Measurements from ENCODE around the gene TAF9.
"Not testable (repeated sequence)": the region's sequence is repeated elsewhere in the genome, so short reads cannot be mapped to it uniquely, and the experiment has no call there.

TAF9 gene

GRCh38 chr5:69335341-69335935, 33.9 kb downstream of the TAF9 start:
- no peak for DNase-seq (ENCODE audit: low read depth, low spot score)
- H3K9ac ChIP-seq (ENCODE audit: insufficient read length, low read depth), result no peak overlapping the region
- H3K4me1 ChIP-seq (ENCODE audit: insufficient read depth, insufficient read length), result no peaks in the 10 kb centered on the region
- H3K36me3 ChIP-seq (ENCODE audit: insufficient read depth, insufficient read length, low read length), result no peaks in the 10 kb centered on the region
- no peak for TF ChIP-seq YY1 (IDR thresholded peaks at IDR 0.05; ENCODE audit: insufficient read depth, insufficient read length)
- TF ChIP-seq SUZ12 (IDR thresholded peaks at IDR 0.05; ENCODE audit: extremely low read depth, insufficient read depth, insufficient read length), result no peak
- TF ChIP-seq ZNF274 (IDR thresholded peaks at IDR 0.05; ENCODE audit: low read depth, low read length), result no peak
- no peaks in the 10 kb centered on the region for H3K9me3 ChIP-seq (ENCODE audit: insufficient read depth, low read length)
- H3K4me3 ChIP-seq (ENCODE audit: insufficient read length, low read depth), result no peak overlapping the region
- no peaks in the 10 kb centered on the region for H3K27me3 ChIP-seq (ENCODE audit: insufficient read depth, insufficient read length)

- H3K4me1 ChIP-seq (ENCODE audit: insufficient read depth, insufficient read length), result no peaks in the 10 kb centered on the region
- DNase-seq (ENCODE audit: low read depth, low spot score), result peak; percentile 57
- no peaks in the 10 kb centered on the region for H3K9me3 ChIP-seq (ENCODE audit: insufficient read depth, low read length)
- no peak for TF ChIP-seq SUZ12 (IDR thresholded peaks at IDR 0.05; ENCODE audit: extremely low read depth, insufficient read depth, insufficient read length)
- H3K36me3 ChIP-seq (ENCODE audit: insufficient read depth, insufficient read length, low read length), result no peaks in the 10 kb centered on the region
- no peak overlapping the region for H3K9ac ChIP-seq (ENCODE audit: insufficient read length, low read depth)
- H3K27me3 ChIP-seq (ENCODE audit: insufficient read depth, insufficient read length), result no peaks in the 10 kb centered on the region
- no peak overlapping the region for H3K4me3 ChIP-seq (ENCODE audit: insufficient read length, low read depth)
Observed at GRCh38 chr5:69334793-69335268, 34.5 kb downstream of the TAF9 start.

GRCh38 chr5:69333668-69334315, 35.5 kb downstream of the TAF9 start:
- not testable (repeated sequence) for H3K4me3 ChIP-seq (ENCODE audit: insufficient read length, low read depth); H3K36me3 ChIP-seq (ENCODE audit: insufficient read depth, insufficient read length, low read length); H3K9ac ChIP-seq (ENCODE audit: insufficient read length, low read depth); DNase-seq (ENCODE audit: low read depth, low spot score); H3K27me3 ChIP-seq (ENCODE audit: insufficient read depth, insufficient read length); H3K9me3 ChIP-seq (ENCODE audit: insufficient read depth, low read length); H3K4me1 ChIP-seq (ENCODE audit: insufficient read depth, insufficient read length)

- Histone ChIP-seq H3K4me1 (ENCODE audit: insufficient read depth, insufficient read length) (no peaks in the 10 kb centered on the region), H3K36me3 (ENCODE audit: insufficient read depth, insufficient read length, low read length) (no peaks in the 10 kb centered on the region), H3K9ac (ENCODE audit: insufficient read length, low read depth) (no peak overlapping the region), H3K27me3 (ENCODE audit: insufficient read depth, insufficient read length) (no peaks in the 10 kb centered on the region), H3K4me3 (ENCODE audit: insufficient read length, low read depth) (no peak overlapping the region), H3K9me3 (ENCODE audit: insufficient read depth, low read length) (no peaks in the 10 kb centered on the region)
- no peak for TF ChIP-seq SUZ12 (IDR thresholded peaks at IDR 0.05; ENCODE audit: extremely low read depth, insufficient read depth, insufficient read length)
- no peak for TF ChIP-seq YY1 (IDR thresholded peaks at IDR 0.05; ENCODE audit: insufficient read depth, insufficient read length)
- TF ChIP-seq ZNF274 (IDR thresholded peaks at IDR 0.05; ENCODE audit: low read depth, low read length), result no peak
- no peak for DNase-seq (ENCODE audit: low read depth, low spot score)
Observed at GRCh38 chr5:69331528-69332445, 37.5 kb downstream of the TAF9 start.

- Histone ChIP-seq H3K9ac (ENCODE audit: insufficient read length, low read depth) (no peak overlapping the region), H3K9me3 (ENCODE audit: insufficient read depth, low read length) (no peaks in the 10 kb centered on the region), H3K4me3 (ENCODE audit: insufficient read length, low read depth) (no peak overlapping the region), H3K27me3 (ENCODE audit: insufficient read depth, insufficient read length) (no peaks in the 10 kb centered on the region), H3K36me3 (ENCODE audit: insufficient read depth, insufficient read length, low read length) (no peaks in the 10 kb centered on the region), H3K4me1 (ENCODE audit: insufficient read depth, insufficient read length) (no peaks in the 10 kb centered on the region)
- no peak for DNase-seq (ENCODE audit: low read depth, low spot score)
- no peak for TF ChIP-seq YY1 (IDR thresholded peaks at IDR 0.05; ENCODE audit: insufficient read depth, insufficient read length)
- no peak for TF ChIP-seq SUZ12 (IDR thresholded peaks at IDR 0.05; ENCODE audit: extremely low read depth, insufficient read depth, insufficient read length)
- TF ChIP-seq ZNF274 (IDR thresholded peaks at IDR 0.05; ENCODE audit: low read depth, low read length), result no peak
Observed at GRCh38 chr5:69329905-69330489, 39.3 kb downstream of the TAF9 start.

- H3K4me3 ChIP-seq (ENCODE audit: insufficient read length, low read depth), result no peak overlapping the region
- TF ChIP-seq YY1 (IDR thresholded peaks at IDR 0.05; ENCODE audit: insufficient read depth, insufficient read length), result no peak
- no peak for TF ChIP-seq SUZ12 (IDR thresholded peaks at IDR 0.05; ENCODE audit: extremely low read depth, insufficient read depth, insufficient read length)
- TF ChIP-seq ZNF274 (IDR thresholded peaks at IDR 0.05; ENCODE audit: low read depth, low read length), result no peak
- DNase-seq (ENCODE audit: low read depth, low spot score), result no peak
- H3K9ac ChIP-seq (ENCODE audit: insufficient read length, low read depth), result no peak overlapping the region
- no peaks in the 10 kb centered on the region for H3K36me3 ChIP-seq (ENCODE audit: insufficient read depth, insufficient read length, low read length)
- no peaks in the 10 kb centered on the region for H3K4me1 ChIP-seq (ENCODE audit: insufficient read depth, insufficient read length)
- no peaks in the 10 kb centered on the region for H3K9me3 ChIP-seq (ENCODE audit: insufficient read depth, low read length)
- no peaks in the 10 kb centered on the region for H3K27me3 ChIP-seq (ENCODE audit: insufficient read depth, insufficient read length)
Observed at GRCh38 chr5:69326365-69326764, 43.0 kb downstream of the TAF9 start.

GRCh38 chr5:69317391-69317790, 51.9 kb downstream of the TAF9 start:
- Histone ChIP-seq H3K36me3 (ENCODE audit: insufficient read depth, insufficient read length, low read length) (no peaks in the 10 kb centered on the region), H3K9me3 (ENCODE audit: insufficient read depth, low read length) (no peaks in the 10 kb centered on the region), H3K4me3 (ENCODE audit: insufficient read length, low read depth) (no peak overlapping the region), H3K9ac (ENCODE audit: insufficient read length, low read depth) (no peak overlapping the region), H3K27me3 (ENCODE audit: insufficient read depth, insufficient read length) (no peaks in the 10 kb centered on the region), H3K4me1 (ENCODE audit: insufficient read depth, insufficient read length) (no peaks in the 10 kb centered on the region)
- TF ChIP-seq YY1 (IDR thresholded peaks at IDR 0.05; ENCODE audit: insufficient read depth, insufficient read length) (no peak), ZNF274 (IDR thresholded peaks at IDR 0.05; ENCODE audit: low read depth, low read length) (no peak), SUZ12 (IDR thresholded peaks at IDR 0.05; ENCODE audit: extremely low read depth, insufficient read depth, insufficient read length) (no peak)
- DNase-seq (ENCODE audit: low read depth, low spot score), result no peak

Measured in NT2/D1 (cell line).